Umbilical cord (tissue), 2 donors: ENCODE results near the gene IHH. TPM values are rescaled to one million over a fixed set of nuclear protein-coding genes. Genes with fewer than 3 reads are reported as not detected.

Experiments
- DNase-seq: peaks from one replicate; pipeline ENCODE4 v3.0.0-alpha.2; 2015; ENCODE audit warnings: low spot score
- total RNA-seq: library from RNA; depleted of rRNA; stranded (reverse); fragments of >200 nt; gene quantifications from one replicate; pipeline ENCODE4 v1.2.3, GENCODE V29; 2014; ENCODE audit warnings: low replicate concordance; ENCODE audit not compliant: insufficient read depth

IHH gene
- total RNA-seq: not detected

GRCh38 chr2:219060821-219061791, at the start of gene IHH:
TSS of gene IHH (minus strand) at chr2:219060921. CDS start at chr2:219060467, 454 bp downstream.
- no peak for DNase-seq

DNA sequence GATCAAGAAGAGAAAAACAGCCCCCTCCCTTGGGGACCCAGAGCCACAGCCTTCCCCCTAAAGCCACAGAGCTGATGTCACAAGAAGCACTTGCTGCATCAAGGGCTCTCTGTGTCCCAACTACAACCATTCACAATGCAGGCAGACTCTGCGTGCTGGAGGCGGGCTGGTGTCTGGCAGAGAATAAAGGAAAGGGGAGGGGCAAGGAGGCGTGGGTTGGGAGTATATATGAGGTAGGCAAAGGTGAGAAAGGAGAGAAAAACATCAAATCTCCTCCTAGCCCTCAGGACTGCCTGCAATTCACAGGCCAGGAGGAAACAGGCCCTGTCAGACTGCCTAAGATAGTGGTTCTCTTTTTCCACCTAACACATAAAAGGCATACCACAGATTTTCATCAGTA, 48.8 kb upstream of the IHH start:
- DNase-seq: no peak

DNA sequence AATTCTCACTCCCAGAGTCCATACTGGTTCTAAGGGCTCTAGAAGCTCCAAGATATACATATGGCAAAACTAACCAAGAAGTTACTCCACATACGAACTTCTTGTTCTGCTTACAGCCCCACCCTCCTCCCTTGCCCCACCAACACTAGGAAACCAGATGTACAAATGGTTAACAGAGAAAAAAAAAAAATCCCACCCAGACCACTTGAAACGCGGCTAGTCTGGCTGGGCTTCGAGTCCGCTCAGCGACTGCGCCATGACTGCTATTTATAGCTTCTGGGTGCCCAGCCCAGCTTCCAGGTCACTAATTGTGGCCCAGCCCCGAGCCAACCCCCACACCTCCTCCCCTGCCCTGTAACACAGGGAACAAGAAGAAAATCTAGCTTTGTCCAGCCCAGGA, 47.0 kb upstream of the IHH start:
- DNase-seq: no peak

GRCh38 chr2:219106251-219106650, 45.5 kb upstream of the IHH start:
- no peak for DNase-seq

DNA sequence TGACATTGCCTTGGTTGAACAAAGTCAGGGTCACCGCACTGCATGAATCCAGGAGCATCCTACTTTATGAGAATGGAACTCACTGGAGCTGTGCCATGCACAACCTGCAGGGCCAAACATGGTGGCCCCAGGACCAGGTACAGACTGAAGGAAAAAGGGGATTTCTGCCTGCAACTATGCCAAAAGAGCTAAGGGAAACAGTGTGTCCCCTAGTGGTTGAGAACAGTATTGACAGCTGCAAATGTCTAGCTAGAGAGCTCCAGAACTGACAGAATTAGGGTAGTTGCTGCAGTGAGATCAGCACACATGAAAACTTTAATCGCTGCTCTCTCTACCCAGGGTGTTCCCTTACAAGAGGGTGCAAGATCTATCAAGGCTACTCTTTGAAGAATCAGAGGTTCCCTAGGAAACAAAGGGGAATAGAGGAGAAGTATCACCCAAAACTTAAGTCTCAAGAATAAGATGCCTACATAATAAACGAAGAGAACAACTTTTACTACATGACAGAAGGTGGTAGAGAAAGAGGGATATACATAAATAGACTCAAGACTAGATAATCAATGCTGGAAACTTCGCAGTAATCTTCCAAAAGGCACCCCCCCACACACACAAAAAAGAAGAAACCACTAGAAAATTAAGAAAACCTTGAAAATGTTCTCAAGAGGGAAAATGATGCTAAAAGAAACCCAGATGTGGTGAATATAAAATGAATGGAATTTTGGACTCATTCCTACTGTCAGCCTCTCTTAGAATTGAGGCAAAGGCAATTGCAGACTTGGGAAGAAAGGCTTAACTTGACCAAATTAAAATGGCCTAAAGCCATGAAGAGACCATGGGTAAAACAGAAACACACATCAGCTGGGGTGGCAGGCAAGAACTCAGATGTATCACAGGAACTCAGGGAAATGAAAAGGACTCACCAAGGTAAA, 43.6 kb upstream of the IHH start:
- DNase-seq: no peak

DNA sequence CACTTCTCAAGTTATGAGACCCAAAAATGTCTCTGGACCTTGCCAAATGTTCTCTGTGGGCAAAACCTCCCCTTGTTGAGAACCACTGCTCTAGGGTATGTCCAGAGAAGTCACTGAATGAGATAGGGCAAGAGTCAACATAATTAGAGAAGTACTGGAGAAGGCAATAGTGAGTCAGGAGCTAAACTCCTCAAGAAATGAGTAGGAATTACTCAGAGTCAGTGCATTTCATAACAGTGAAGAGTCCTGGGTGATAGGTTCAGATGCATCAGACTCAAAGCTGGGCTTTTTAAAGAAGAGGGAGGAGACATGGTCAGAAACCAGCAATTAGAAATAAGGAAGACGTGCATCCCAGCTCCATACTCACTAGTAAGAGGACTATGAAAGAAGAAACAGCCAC, 38.6 kb upstream of the IHH start:
- DNase-seq: no peak

DNA sequence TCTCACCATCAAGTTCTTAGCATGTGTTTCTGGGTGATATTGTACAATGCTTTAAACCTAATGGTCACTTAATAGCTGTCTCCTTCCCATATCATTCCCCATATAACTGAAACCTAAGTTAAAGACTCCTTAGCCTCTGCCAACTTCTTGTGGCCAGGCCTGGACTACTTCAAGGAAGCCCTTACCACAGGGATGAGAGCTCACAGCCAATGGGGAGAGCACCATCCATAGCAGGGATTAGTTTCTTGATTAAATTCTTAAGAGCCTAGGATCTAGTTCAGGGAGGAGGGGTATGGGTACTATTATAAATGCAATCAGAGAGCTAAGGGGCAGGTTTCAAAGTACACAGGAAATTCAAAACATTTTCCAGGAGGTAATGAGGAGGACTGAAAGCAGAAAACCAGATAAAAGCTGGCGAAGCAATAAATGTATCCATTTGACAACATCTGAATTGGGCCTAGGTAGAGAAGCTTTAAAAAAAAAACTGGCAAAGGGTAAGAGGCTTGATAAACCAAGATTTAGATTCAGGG, 34.8 kb upstream of the IHH start:
- no peak for DNase-seq

DNA sequence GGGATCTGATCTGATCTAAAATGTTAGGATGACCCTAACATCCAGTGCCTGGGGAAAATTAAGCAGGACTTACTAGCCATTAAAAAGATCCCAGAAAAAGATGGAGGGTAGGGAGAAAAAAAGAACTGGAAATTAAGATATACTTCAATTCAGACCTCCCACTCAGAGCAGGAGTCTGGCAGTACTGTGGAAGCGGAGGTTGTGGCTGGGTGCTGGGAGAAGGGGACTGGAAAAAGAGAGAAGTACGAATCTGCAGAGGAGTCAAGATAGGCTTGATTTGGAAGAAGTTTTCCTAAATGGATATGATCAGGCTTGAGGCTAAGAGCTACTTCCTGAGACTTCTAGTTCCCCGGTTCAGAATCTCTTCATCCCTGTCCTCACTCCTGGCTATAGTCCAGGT, 33.5 kb upstream of the IHH start:
- DNase-seq: no peak

DNA sequence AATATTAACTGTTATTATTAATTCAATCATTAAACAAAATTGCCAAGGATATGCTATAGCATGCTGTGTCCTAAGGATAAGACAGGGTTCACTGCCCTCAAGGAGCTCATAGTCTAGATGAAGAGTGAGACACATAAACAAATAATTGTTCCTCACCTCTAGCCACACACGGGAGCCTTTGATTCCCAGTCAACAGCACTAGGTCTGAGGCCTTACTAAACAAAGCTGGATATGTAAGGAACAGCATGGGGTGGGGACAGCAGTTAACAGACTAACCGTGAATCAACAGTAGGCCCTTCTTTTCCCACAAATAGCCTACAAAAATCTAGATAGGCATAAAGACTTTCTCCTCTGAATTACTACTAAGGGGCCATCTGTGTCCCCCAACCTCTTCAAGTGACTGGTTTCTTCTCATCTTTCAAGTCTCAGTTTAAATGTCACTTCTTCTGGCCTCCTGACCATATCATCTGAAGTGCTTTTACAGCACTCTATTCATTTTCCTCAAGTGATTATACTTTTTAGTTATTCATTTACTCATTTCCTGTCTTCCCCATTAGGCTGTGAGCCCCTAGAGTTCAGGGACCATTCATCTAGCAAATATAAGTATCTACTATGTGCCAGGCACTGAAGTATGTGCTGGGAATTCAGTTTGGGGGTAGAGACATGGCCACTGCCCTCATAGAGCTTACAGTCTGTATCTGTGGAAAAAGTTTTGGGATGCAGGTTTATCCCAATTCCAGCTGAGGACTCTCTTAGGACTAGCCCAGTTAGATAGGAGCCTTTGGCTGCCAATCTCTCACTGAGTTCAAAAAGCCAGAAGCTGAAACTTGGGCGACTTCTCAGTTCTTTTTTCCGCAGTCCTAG, 29.9 kb upstream of the IHH start:
- no peak for DNase-seq

DNA sequence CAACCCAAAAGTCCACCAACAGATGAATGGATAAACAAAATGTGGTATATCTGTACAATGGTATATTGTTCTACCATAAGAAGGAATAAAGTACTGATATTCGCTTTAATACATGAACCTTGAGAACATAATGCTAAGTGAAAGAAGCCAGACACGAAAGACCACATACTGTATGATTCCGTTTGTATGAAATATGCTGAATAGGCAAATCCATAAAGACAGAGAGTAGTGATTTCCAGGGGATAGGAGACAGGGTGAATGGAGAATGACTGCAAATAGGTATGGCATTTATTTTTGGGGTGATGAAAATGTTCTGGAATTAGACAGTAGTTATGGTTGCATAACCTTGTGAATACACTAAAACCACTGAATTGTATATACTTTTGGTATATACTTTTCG, 28.6 kb upstream of the IHH start:
- no peak for DNase-seq

GRCh38 chr2:219087848-219088247, 27.1 kb upstream of the IHH start:
- no peak for DNase-seq

DNA sequence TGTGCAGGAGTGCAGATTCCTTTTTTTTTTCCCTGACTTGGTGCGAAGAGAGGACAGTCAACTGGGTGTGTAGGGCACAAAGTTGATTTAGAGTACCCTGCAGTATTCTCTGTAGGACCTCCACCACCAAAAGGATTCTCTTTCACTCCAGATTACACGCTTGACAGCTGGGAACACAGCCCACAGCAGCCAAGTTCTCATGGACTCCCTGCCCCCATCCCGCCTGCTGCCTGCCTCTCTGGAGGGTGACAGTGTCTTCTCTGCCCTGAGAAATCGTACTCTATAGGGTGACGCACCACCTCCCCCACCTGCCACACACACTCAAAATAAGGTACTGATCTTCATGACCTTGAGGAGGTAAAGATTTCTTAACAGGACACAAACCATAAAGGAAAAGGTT, 26.6 kb upstream of the IHH start:
- no peak for DNase-seq

DNA sequence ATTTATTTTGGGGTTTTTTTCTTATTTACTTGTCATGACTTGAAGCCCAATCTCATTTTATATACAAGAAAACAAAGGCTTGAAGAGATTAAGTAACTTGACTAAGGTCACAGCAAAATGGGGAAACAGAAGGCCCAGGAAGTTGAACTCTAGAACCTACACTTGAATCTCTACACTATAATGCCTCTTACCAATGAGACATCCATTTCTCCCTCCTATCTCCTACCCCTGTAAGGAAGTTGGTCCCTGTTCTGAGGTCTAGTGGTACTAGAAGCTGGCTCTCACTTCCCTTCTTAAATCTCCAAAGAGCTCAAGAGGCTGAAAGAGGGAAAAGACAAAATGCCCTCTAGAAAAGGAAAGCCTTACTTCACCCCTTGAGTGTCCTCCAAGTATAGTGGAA, 25.5 kb upstream of the IHH start:
- DNase-seq: no peak

GRCh38 chr2:219084791-219085190, 24.1 kb upstream of the IHH start:
- no peak for DNase-seq

DNA sequence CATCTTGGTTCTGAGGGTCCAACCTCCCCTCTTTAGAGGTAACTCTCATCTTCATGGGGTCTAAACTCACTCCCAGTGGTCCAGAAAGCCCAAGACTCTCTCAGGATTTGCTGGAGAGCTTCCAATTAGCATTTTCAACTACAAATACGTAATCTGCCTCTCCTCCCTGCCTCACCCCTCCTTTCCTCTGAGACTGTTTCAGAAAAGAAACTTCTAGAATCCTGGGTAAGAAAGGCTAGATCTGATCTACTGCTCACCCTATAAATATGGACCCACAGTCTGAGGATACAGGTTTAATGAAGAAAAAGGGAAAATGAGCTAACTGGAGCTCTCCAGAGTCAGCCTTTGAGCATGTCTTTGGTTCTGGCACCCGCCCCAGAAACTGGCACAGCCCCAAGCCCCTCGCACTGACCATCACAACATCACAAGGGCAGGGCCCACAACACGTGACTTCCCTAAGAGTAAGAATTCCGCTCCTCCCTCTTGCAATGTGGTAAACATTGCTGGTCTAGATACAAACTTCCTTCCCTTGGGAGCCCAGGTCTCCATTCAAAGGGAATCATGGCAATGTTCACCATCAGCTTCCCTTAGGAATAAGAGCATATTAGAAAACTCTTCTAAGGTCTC, 21.7 kb upstream of the IHH start:
- no peak for DNase-seq

GRCh38 chr2:219081701-219082331, 21.1 kb upstream of the IHH start:
- DNase-seq: no peak

DNA sequence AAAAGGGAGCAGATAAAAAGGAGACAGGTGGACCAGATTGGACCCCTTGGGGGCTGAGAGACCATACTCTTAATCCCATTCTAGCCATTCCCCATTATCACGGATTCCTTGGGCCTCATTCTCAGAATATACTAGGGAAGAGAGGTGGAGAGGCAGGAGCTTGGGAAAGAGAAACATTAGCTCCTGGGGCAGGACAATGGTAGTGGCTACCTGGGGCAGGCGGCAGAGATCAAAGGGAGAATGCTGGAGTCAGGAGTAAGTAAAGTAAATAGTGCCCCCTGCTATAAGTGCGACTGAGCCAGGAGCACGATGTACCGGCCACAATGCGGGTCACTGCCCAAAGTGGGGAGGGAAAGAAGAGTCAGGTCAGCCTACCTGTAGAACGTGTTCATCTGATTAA, 20.4 kb upstream of the IHH start:
- DNase-seq: no peak

- no peak for DNase-seq
Observed at GRCh38 chr2:219079417-219079816, 18.7 kb upstream of the IHH start.

GRCh38 chr2:219078951-219079350, 18.2 kb upstream of the IHH start:
- DNase-seq: no peak

DNA sequence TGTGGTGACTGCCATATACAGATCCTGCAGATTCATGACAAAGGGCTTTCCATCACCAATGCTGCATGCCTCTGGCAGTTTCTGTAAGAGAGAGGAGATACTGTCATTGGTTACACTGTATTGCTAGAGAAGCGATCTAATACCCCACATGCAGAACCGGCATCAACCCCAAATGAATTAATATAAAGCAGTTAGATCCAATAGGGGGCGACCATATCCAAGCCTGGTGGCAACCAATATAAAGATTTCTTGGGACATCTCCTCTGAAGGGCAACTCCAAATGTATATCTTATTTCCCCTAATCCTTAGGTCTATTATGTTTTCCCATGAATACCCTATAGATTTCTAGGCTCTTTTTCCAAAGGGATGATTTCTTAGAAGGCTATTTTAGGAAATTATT, 17.4 kb upstream of the IHH start:
- no peak for DNase-seq
